Measurements from ENCODE around the gene ZNF117. TPM values are rescaled to one million over a fixed set of nuclear protein-coding genes. Genes with fewer than 3 reads are reported as not detected.

Gene ZNF117
- total RNA-seq, 1 donor from 2014 or later = 22.0 TPM

- Histone ChIP-seq H3K4me3 (no peak overlapping the region), H3K36me3 (peaks cover 11% of the 10 kb centered on the region), H3K9me3 (peaks cover 59% of the 10 kb centered on the region), H3K4me1 (peaks cover 13% of the 10 kb centered on the region), H3K27me3 (ENCODE audit: low read depth) (no peaks in the 10 kb centered on the region), H3K27ac (no peak overlapping the region)
- intact Hi-C loops (cut with DNase I) = no loop called here
- DNase-seq (no peak), ATAC-seq (no peak)
- no peak for TF ChIP-seq CTCF (IDR thresholded peaks at IDR 0.05)
Measured at GRCh38 chr7:64993901-64994300, 3.1 kb upstream of the ZNF117 start.

- H3K9me3 ChIP-seq = peaks cover 54% of the 10 kb centered on the region
- no peak for ATAC-seq
- H3K36me3 ChIP-seq = peaks cover 7% of the 10 kb centered on the region
Measured at GRCh38 chr7:64992971-64993370, 2.1 kb upstream of the ZNF117 start.

GRCh38 chr7:64990216-64990615 is 620 bp downstream of the ZNF117 start:
- H3K27me3 ChIP-seq (ENCODE audit: low read depth) = no peaks in the 10 kb centered on the region
- ATAC-seq (no peak), DNase-seq (no peak)
- no peak for TF ChIP-seq CTCF (IDR thresholded peaks at IDR 0.05)
- H3K36me3 ChIP-seq = peaks cover 7% of the 10 kb centered on the region
- intact Hi-C loops (cut with DNase I) = no loop called here
- H3K27ac ChIP-seq = no peak overlapping the region
- peaks cover 48% of the 10 kb centered on the region for H3K9me3 ChIP-seq
- H3K4me1 ChIP-seq = no peaks in the 10 kb centered on the region
- no peak overlapping the region for H3K4me3 ChIP-seq

More at GRCh38 chr7:64992971-64993370, 2.1 kb upstream of the ZNF117 start:
- no peak for DNase-seq
- Histone ChIP-seq H3K27ac (no peak overlapping the region), H3K4me3 (no peak overlapping the region), H3K27me3 (ENCODE audit: low read depth) (no peaks in the 10 kb centered on the region), H3K4me1 (peaks cover 7% of the 10 kb centered on the region)
- no peak for TF ChIP-seq CTCF (IDR thresholded peaks at IDR 0.05)
- intact Hi-C loops (cut with DNase I) = no loop called here

GRCh38 chr7:64978497-64979203 is 12.2 kb downstream of the ZNF117 start:
- Histone ChIP-seq H3K27ac (no peak overlapping the region), H3K9me3 (peaks cover 92% of the 10 kb centered on the region), H3K36me3 (peaks cover 25% of the 10 kb centered on the region), H3K27me3 (ENCODE audit: low read depth) (no peaks in the 10 kb centered on the region), H3K4me1 (no peaks in the 10 kb centered on the region), H3K4me3 (no peak overlapping the region)
- DNase-seq (no peak), ATAC-seq (no peak)
- TF ChIP-seq CTCF (IDR thresholded peaks at IDR 0.05) = no peak
- intact Hi-C loops (cut with DNase I) = no loop called here

GRCh38 chr7:64965594-64965993 is 25.2 kb downstream of the ZNF117 start:
- intact Hi-C loops (cut with DNase I) = no loop called here
- Histone ChIP-seq H3K27me3 (ENCODE audit: low read depth) (no peaks in the 10 kb centered on the region), H3K4me1 (no peaks in the 10 kb centered on the region), H3K4me3 (no peak overlapping the region), H3K9me3 (peaks cover 25% of the 10 kb centered on the region), H3K27ac (no peak overlapping the region), H3K36me3 (no peaks in the 10 kb centered on the region)
- DNase-seq = no peak
- no peak for ATAC-seq
- no peak for TF ChIP-seq CTCF (IDR thresholded peaks at IDR 0.05)

All from lower lobe of right lung (tissue), 2 donors.